Spinal cord (tissue), 10 donors: Measurements from ENCODE around the gene FAM72D. TPM values are rescaled to one million over a fixed set of nuclear protein-coding genes. Genes with fewer than 3 reads are reported as not detected.
"Not testable (repeated sequence)": the region's sequence is repeated elsewhere in the genome, so short reads cannot be mapped to it uniquely, and the experiment has no call there.

Source experiments
- DNase-seq, 6 donors: peaks; one replicate each; pipeline versions ENCODE4 v3.0.0 to v3.0.0-alpha.2; 2013 to 2015; ENCODE audit warnings: low spot score in 6 of 6, low read depth in 4 of 6
- H3K27ac ChIP-seq: one replicate; pipeline ENCODE4 v1.5.1; 2013; ENCODE audit warnings: low read depth, low read length, control low read depth
- H3K27me3 ChIP-seq: one replicate; pipeline ENCODE4 v1.6.1; 2013; ENCODE audit warnings: low read length; ENCODE audit not compliant: control insufficient read depth, insufficient read depth
- H3K36me3 ChIP-seq: one replicate; pipeline ENCODE4 v1.6.1; 2013; ENCODE audit warnings: low read length; ENCODE audit not compliant: control insufficient read depth, insufficient read depth
- H3K4me1 ChIP-seq: one replicate; pipeline ENCODE4 v1.6.1; 2013; ENCODE audit warnings: low read length; ENCODE audit not compliant: control insufficient read depth, insufficient read depth
- H3K4me3 ChIP-seq: one replicate; pipeline ENCODE4 v1.5.1; 2013; ENCODE audit warnings: low read depth, low read length, control low read depth
- H3K9me3 ChIP-seq: one replicate; pipeline ENCODE4 v1.6.1; 2013; ENCODE audit warnings: low read length; ENCODE audit not compliant: control insufficient read depth, insufficient read depth
- WGBS: methylation state at CpG from one replicate; pipeline ENCODE4 v1.1.5; 2013; ENCODE audit warnings: missing lambda C conversion rate; ENCODE audit not compliant: insufficient coverage; 5-methylcytosine and 5-hydroxymethylcytosine counted together
- polyA plus RNA-seq, 2 donors: library from polyadenylated mRNA; unstranded; fragments of 120-200 nt; gene quantifications; one replicate each; pipeline ENCODE4 v1.2.1, GENCODE V29; 2013; ENCODE audit not compliant: insufficient read length in 2 of 2
- total RNA-seq, 2 donors: library from RNA; depleted of rRNA in 1 of 2; stranded (reverse); fragments of 120-200 nt in 1 of 2; fragments of >200 nt in 1 of 2; gene quantifications; one replicate each; pipeline versions ENCODE4 v1.2.3 to v1.2.4, GENCODE V29; 2013 to 2014
- donor health status: healthy.

The FAM72D gene
- total and polyA plus RNA-seq, 4 donors: 0.94 to 3.3 (median 2.0) TPM

DNA sequence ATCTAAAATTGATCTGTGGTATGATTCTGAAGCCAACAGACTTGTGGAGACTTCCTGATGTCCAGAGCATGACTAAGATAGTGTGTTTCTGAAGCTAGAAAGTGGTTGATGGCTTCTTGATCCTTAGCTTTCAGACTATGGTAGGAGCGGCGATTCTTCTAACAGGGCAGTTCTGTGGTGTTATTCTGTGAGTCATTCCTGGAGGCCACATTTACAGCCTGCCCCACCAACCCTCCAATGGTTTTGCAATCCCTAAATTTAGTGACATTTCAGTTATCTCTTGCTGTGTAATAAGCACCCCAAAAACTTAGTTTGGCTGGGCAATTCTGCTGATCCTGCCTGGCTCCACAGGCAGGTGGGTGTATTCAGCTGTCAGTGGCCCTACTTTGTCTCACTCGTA is 24.1 kb downstream of the FAM72D start:
- H3K9me3 ChIP-seq, DNase-seq, H3K4me3 ChIP-seq, H3K27me3 ChIP-seq, H3K27ac ChIP-seq, H3K4me1 ChIP-seq, H3K36me3 ChIP-seq: not testable (repeated sequence)
- no CpG with 5 or more reads among the region's 3 CpGs for WGBS

DNA sequence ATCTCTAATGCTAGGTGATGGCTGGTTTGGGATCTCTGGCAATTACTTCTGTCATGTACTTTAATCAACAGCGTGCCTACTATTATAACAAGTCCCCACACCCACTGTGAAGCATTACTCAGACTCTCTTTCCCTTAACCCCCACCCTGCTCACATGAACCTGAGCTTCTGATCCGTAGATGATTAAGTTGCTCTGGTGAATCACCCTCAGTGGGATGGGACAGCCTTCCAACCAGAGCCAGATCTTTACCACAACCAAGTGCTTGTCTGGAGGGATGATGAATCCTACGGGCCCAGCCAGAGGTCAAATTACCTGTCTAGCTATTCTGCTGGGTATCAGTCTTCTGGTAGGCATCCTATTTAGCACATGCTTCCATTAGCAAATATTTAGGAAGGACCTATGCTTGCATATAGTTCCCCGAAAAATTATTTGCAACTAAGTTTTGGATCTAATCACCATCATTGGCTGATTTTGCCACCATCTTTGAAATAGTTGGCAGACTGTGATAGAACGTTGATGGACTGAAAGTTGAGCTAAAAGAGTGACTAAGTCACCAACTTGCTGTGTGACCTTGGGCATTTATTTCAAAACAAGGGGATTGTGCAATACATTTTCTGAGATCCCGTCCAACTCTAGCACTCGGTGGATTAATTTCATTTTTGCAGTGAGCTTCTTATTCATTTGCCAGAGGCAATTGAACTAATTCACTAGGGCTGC is 26.7 kb downstream of the FAM72D start:
- not testable (repeated sequence) for H3K27me3 ChIP-seq, H3K4me1 ChIP-seq, DNase-seq, H3K27ac ChIP-seq, H3K4me3 ChIP-seq, H3K36me3 ChIP-seq, H3K9me3 ChIP-seq
- WGBS: no CpG with 5 or more reads among the region's 7 CpGs

GRCh38 chr1:145123062-145123395 is 27.3 kb downstream of the FAM72D start:
- WGBS: no CpG with 5 or more reads among the region's 1 CpG
- H3K9me3 ChIP-seq, H3K36me3 ChIP-seq, H3K4me1 ChIP-seq, H3K4me3 ChIP-seq, DNase-seq, H3K27me3 ChIP-seq, H3K27ac ChIP-seq: not testable (repeated sequence)

DNA sequence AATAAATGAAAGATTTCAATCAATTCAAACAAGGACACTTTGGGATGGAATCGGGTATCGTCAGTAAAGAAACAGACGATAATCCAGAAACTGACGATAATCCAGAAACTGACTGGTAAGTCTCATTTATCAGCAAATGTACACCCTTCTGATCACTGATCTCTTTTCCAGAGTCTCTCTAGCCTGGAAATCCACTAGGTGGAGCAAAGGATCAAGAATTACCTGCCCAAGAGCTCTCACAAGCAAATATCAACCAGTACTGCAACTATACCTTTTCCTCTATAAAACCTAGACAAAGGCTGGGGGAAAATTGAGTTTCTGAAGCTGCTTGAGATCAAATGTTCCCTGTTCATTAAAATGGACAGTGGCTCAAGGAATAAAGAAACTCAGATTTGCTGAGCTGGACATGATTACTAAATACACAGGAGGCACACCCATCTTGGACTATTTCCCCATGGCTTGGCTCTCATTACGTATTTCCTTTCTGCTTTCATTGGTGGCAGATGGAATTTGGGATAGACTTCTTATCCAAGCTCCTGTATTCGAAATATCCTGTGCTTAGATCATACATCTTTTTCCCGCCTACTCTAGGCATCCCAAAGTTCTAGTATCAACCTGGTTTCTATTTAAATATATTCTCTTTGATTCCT is 28.3 kb downstream of the FAM72D start:
- DNase-seq, H3K36me3 ChIP-seq, H3K4me3 ChIP-seq, H3K4me1 ChIP-seq, H3K27me3 ChIP-seq, H3K27ac ChIP-seq, H3K9me3 ChIP-seq: not testable (repeated sequence)
- no CpG with 5 or more reads among the region's 7 CpGs for WGBS

- not testable (repeated sequence) for DNase-seq, H3K9me3 ChIP-seq, H3K27me3 ChIP-seq, H3K4me1 ChIP-seq, H3K36me3 ChIP-seq, H3K27ac ChIP-seq, H3K4me3 ChIP-seq
- no CpG with 5 or more reads among the region's 1 CpG for WGBS
Observed at GRCh38 chr1:145125112-145125511, 29.3 kb downstream of the FAM72D start.

GRCh38 chr1:145127144-145127543 is 31.4 kb downstream of the FAM72D start:
- H3K27ac ChIP-seq, H3K9me3 ChIP-seq, H3K4me1 ChIP-seq, H3K36me3 ChIP-seq, H3K27me3 ChIP-seq, DNase-seq, H3K4me3 ChIP-seq: not testable (repeated sequence)

- not testable (repeated sequence) for DNase-seq
Observed at GRCh38 chr1:145128697-145129469, 33.1 kb downstream of the FAM72D start.

GRCh38 chr1:145134476-145134875 is 38.7 kb downstream of the FAM72D start:
- no CpG with 5 or more reads among the region's 1 CpG for WGBS
- H3K4me1 ChIP-seq, H3K4me3 ChIP-seq, H3K36me3 ChIP-seq, H3K9me3 ChIP-seq, DNase-seq, H3K27me3 ChIP-seq, H3K27ac ChIP-seq: not testable (repeated sequence)

More at GRCh38 chr1:145128697-145129469, 33.1 kb downstream of the FAM72D start:
- not testable (repeated sequence) for H3K9me3 ChIP-seq, H3K36me3 ChIP-seq, H3K27ac ChIP-seq, H3K4me1 ChIP-seq, H3K4me3 ChIP-seq, H3K27me3 ChIP-seq
- WGBS: no CpG with 5 or more reads among the region's 14 CpGs

GRCh38 chr1:145140549-145140948 is 44.8 kb downstream of the FAM72D start:
- not testable (repeated sequence) for DNase-seq, H3K27me3 ChIP-seq, H3K27ac ChIP-seq, H3K36me3 ChIP-seq, H3K4me1 ChIP-seq, H3K4me3 ChIP-seq, H3K9me3 ChIP-seq
- no CpG with 5 or more reads among the region's 2 CpGs for WGBS
